ENCODE results near the gene TNS4. TPM values are rescaled to one million over a fixed set of nuclear protein-coding genes. Genes with fewer than 3 reads are reported as not detected.

The TNS4 gene
- total and polyA plus RNA-seq, 9 of the 15 experiments (the other 6 are each of a cell fraction or from before 2014, with no cell fraction given) = 0.04 to 0.73 (median 0.24) TPM; not detected in 1

DNA sequence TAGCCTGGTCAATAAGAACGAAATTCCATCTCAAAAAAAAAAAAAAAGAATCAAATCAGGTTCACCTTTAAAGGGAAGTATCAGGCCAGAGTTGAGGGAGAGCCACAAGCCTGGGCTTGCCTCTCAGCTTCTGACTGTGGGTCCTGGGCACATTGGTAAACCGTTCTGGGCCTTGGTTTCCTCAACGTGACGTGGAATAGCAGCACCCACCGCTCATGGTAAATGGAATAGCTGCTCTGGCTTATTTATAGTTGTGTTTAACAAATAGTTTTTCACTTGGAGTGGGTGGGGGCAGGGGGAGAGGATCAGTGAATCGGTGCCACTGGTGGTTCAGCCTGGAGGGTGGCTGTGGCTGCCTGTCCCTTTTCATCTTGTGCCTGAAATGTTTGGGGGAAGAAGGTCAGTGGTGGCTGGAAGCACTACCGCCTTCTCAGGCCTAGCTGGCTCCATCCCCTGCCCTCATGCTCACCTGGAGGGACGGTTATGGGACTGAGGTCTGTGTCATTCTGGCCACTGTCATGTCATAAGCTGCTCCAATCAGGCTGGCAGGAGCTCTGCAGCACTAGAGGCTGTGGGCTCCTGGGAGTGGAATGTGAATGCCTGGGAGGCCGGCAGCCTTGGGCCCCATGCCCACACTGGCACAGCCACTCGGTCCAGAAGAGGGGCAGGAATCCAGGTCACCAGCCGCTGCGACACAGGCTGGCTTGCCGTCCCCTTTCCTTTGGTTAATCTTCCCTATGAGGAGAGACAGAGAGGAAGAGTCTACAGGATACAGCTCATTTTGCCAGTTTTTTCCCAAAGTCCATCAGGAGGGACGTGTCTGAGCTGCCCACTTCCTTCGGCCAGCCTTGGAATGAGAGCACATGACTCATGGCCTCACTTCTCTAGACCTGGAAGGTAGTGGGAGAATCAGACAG lies 36.9 kb upstream of the TNS4 start:
- in situ Hi-C loops (cut with MboI) (loop anchor here (5.0 kb wide), 1 partner anchor 176 kb away; the partner anchor contains the start of gene GJD3), intact Hi-C loops (cut with micrococcal nuclease) (loop anchor here (10.0 kb wide), 1 partner anchor 233 kb away; the partner anchor contains the start of gene RARA)
- Histone ChIP-seq H3K9me3 (replicated peaks; ENCODE audit: control insufficient read depth, insufficient read depth, low read depth, low read length) (no peaks in the 10 kb centered on the region; the same call in 1 of the 2 replicates), H4K20me1 (replicated peaks; ENCODE audit: control insufficient read depth, insufficient read depth, low read length) (no peaks in the 10 kb centered on the region), H3K4me1 (replicated peaks in 1 of 2; ENCODE audit: control insufficient read depth in 2 of 2, insufficient read depth in 2 of 2, low read length in 2 of 2) (peaks cover 37 to 48% of the 10 kb centered on the region in 2 experiments), H3K9ac (ENCODE audit: insufficient read depth in 1 of 2, low read depth in 2 of 2, low read length in 2 of 2) (peak overlapping the region in 1 of 2 experiments; percentile 15; a peak in 1 of 4 replicates), H3K36me3 (ENCODE audit: control insufficient read depth, insufficient read depth, low read length) (no peaks in the 10 kb centered on the region), H2AFZ (ENCODE audit: low read depth, low read length) (no peak overlapping the region), H3K27me3 (ENCODE audit: control insufficient read depth in 2 of 2, insufficient read depth in 2 of 2, low read length in 2 of 2) (no peaks in the 10 kb centered on the region), H3K27ac (ENCODE audit: extremely low read depth, low read depth, low read length) (no peak overlapping the region), H3K79me2 (ENCODE audit: control insufficient read depth, insufficient read depth, low read length) (no peaks in the 10 kb centered on the region), H3K9me1 (ENCODE audit: control insufficient read depth, insufficient read depth, low read length) (peaks cover 6% of the 10 kb centered on the region), H3K4me3 (no peak overlapping the region), H3K4me2 (ENCODE audit: insufficient read depth, low read length) (no peak overlapping the region)
- DNase-seq (ENCODE audit: extremely low read depth in 1 of 4, low spot score in 3 of 4) (no peak), FAIRE-seq (no peak), ATAC-seq (no peak)
- ChIA-PET POLR2A (interaction anchor here (0.5 to 1.6 kb wide), 6 partner anchors 9 to 121 kb away, joined by 3 to 6 read pairs (median 4); partner anchors contain the start of gene TOP2A), CTCF (ENCODE audit: low intra/inter-chr PET ratio) (no interaction called here)
- WGBS (ENCODE audit: insufficient coverage, low coverage, missing lambda C conversion rate) = 73% methylated on average over 12 of the region's 15 CpGs
- no TSS peak for BruUV-seq (replicated peaks)
- no peak for TF ChIP-seq ZNF764 (CRISPR knock-in tag; IDR thresholded peaks at IDR 0.05; ENCODE audit: low read depth)
- TF ChIP-seq HNRNPLL (IDR thresholded peaks at IDR 0.05; ENCODE audit: low read depth, low read length, poor library complexity, severe bottlenecking) = no peak

All from K562 (cell line).